Measurements from ENCODE around the gene PRKN.

DNA sequence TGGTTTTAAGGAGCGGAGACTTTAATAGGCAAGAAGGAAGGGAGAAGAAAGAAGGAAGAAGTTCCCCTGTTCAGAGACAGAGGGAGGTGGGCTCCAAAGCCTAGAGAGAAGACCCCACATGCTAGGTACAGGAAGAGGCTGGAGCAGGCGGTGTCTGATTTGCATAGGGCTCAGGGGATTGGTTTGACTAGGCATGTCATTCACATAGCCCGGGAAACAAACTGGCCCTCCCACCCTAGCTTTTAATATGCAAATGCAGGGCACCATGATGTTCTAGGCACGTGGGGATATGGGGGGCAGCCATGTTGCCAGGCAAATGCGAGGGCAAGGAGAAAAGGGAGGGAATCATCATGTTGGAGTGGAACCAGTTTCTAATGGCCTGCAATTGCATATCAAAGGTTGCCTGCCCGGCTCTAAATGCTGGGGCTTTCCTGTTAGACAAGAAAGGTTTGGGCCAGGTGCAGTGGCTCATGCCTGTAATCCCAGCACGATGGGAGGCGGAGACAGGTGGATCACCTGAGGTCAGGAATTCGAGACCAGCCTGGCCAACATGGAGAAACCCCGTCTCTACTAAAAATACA is 1419.4 kb downstream of the PRKN start:
- TF ChIP-seq, protein P1, sequence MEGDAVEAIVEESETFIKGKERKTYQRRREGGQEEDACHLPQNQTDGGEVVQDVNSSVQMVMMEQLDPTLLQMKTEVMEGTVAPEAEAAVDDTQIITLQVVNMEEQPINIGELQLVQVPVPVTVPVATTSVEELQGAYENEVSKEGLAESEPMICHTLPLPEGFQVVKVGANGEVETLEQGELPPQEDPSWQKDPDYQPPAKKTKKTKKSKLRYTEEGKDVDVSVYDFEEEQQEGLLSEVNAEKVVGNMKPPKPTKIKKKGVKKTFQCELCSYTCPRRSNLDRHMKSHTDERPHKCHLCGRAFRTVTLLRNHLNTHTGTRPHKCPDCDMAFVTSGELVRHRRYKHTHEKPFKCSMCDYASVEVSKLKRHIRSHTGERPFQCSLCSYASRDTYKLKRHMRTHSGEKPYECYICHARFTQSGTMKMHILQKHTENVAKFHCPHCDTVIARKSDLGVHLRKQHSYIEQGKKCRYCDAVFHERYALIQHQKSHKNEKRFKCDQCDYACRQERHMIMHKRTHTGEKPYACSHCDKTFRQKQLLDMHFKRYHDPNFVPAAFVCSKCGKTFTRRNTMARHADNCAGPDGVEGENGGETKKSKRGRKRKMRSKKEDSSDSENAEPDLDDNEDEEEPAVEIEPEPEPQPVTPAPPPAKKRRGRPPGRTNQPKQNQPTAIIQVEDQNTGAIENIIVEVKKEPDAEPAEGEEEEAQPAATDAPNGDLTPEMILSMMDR (IDR thresholded peaks at IDR 0.05; ENCODE audit: low read depth, low read length) = no peak
- TF ChIP-seq POLR2A (IDR thresholded peaks at IDR 0.05; ENCODE audit: extremely low read depth, insufficient read length) = no peak
